Hepatocyte (in vitro differentiated cells): Measurements from ENCODE around the gene SURF2. TPM values are rescaled to one million over a fixed set of nuclear protein-coding genes. Genes with fewer than 3 reads are reported as not detected.

Source experiments
- DNase-seq: peaks from one replicate; pipeline ENCODE4 v3.0.0-alpha.2; 2016; ENCODE audit warnings: low spot score
- H2AFZ ChIP-seq: fragments of 200-600 bp; sonication (generic); 2 replicates; pipeline ENCODE4 v1.6.0; 2016; ENCODE audit warnings: antibody characterized with exemption, mild to moderate bottlenecking
- H3K27ac ChIP-seq: fragments of 200-600 bp; sonication (generic); 2 replicates; pipeline ENCODE4 v1.5.1; 2016; ENCODE audit warnings: mild to moderate bottlenecking
- H3K27me3 ChIP-seq: fragments of 200-600 bp; sonication (generic); 2 replicates; pipeline ENCODE4 v1.6.1; 2016
- H3K36me3 ChIP-seq: fragments of 200-600 bp; sonication (generic); replicated peaks from 2 replicates; pipeline ENCODE4 v1.5.1; 2016; ENCODE audit warnings: low read depth; ENCODE audit not compliant: insufficient read depth
- H3K4me1 ChIP-seq: fragments of 200-600 bp; sonication (generic); 2 replicates; pipeline ENCODE4 v1.5.1; 2016; ENCODE audit warnings: mild to moderate bottlenecking, moderate library complexity; ENCODE audit not compliant: insufficient read depth
- H3K4me2 ChIP-seq: fragments of 200-600 bp; sonication (generic); 2 replicates; pipeline ENCODE4 v1.6.0; 2016
- H3K4me3 ChIP-seq: fragments of 200-600 bp; sonication (generic); 2 replicates; pipeline ENCODE4 v1.5.1; 2016; ENCODE audit warnings: mild to moderate bottlenecking
- H3K79me2 ChIP-seq: fragments of 200-600 bp; sonication (generic); 2 replicates; pipeline ENCODE4 v1.6.0; 2017; ENCODE audit warnings: mild to moderate bottlenecking
- H3K9me2 ChIP-seq: fragments of 200-600 bp; sonication (generic); replicated peaks from 2 replicates; pipeline ENCODE4 v1.6.0; 2017; ENCODE audit warnings: mild to moderate bottlenecking; ENCODE audit not compliant: insufficient read depth
- H3K9me3 ChIP-seq: fragments of 200-600 bp; sonication (generic); 2 replicates; pipeline ENCODE4 v1.5.1; 2016; ENCODE audit warnings: low read depth, mild to moderate bottlenecking
- H4K20me1 ChIP-seq: fragments of 200-600 bp; sonication (generic); 2 replicates; pipeline ENCODE4 v1.6.0; 2016; ENCODE audit warnings: mild to moderate bottlenecking; ENCODE audit not compliant: insufficient read depth, poor library complexity, severe bottlenecking
- CTCF ChIP-seq: fragments of 200-600 bp; sonication (generic); IDR thresholded peaks from 2 replicates; pipeline ENCODE4 v1.5.1; 2016; ENCODE audit warnings: antibody characterized with exemption, mild to moderate bottlenecking; ENCODE audit not compliant: poor library complexity
- EZH2 ChIP-seq: fragments of 200-600 bp; sonication (generic); IDR thresholded peaks from 2 replicates; pipeline ENCODE4 v1.6.1; 2016; ENCODE audit warnings: antibody characterized with exemption, mild to moderate bottlenecking, borderline replicate concordance
- EZH2phosphoT487 ChIP-seq: fragments of 200-600 bp; sonication (generic); IDR thresholded peaks from one replicate; pipeline ENCODE4 v1.6.1; 2018; ENCODE audit warnings: antibody characterized with exemption, mild to moderate bottlenecking, low read depth, moderate library complexity; ENCODE audit not compliant: unreplicated experiment, severe bottlenecking
- WGBS: methylation state at CpG from one replicate; pipeline ENCODE4 v1.1.6; 2016; ENCODE audit warnings: low lambda C conversion rate; ENCODE audit errors: missing lambda C conversion rate; 5-methylcytosine and 5-hydroxymethylcytosine counted together
- polyA plus RNA-seq: library from polyadenylated mRNA; unstranded; fragments of >200 nt; fragmentation: Nextera tagmentation; extraction: Ambion mirVana; gene quantifications from 2 replicates; pipeline ENCODE4 v1.2.1, GENCODE V29; 2016
- total RNA-seq: library from RNA; depleted of rRNA; stranded (reverse); fragments of >200 nt; gene quantifications from 2 replicates; pipeline ENCODE4 v1.2.3, GENCODE V29; 2014

Gene SURF2
- total and polyA plus RNA-seq, 2 experiments from 2014 or later: 13.6 to 22.9 TPM

- TF ChIP-seq EZH2phosphoT487 (no peak), EZH2 (no peak), CTCF (no peak)
- WGBS: 85% methylated on average over 13 of the region's 13 CpGs
- H3K27ac ChIP-seq: no peak overlapping the region
Observed at GRCh38 chr9:133320421-133320881, 35.9 kb upstream of the SURF2 start.

GRCh38 chr9:133321411-133321935, 34.9 kb upstream of the SURF2 start:
- Histone ChIP-seq H3K4me1 (no peaks in the 10 kb centered on the region), H3K36me3 (no peaks in the 10 kb centered on the region), H3K4me3 (no peak overlapping the region), H3K9me2 (no peaks in the 10 kb centered on the region), H3K79me2 (no peaks in the 10 kb centered on the region), H3K4me2 (no peak overlapping the region), H3K27ac (no peak overlapping the region), H4K20me1 (no peaks in the 10 kb centered on the region), H3K27me3 (no peaks in the 10 kb centered on the region), H2AFZ (no peak overlapping the region), H3K9me3 (no peaks in the 10 kb centered on the region)
- no peak for DNase-seq
- WGBS: 91% methylated on average over 13 of the region's 13 CpGs
- TF ChIP-seq EZH2 (no peak), CTCF (no peak), EZH2phosphoT487 (no peak)

More at GRCh38 chr9:133320421-133320881, 35.9 kb upstream of the SURF2 start:
- Histone ChIP-seq H3K36me3 (no peaks in the 10 kb centered on the region), H2AFZ (no peak overlapping the region), H3K9me2 (no peaks in the 10 kb centered on the region), H3K27me3 (no peaks in the 10 kb centered on the region), H4K20me1 (no peaks in the 10 kb centered on the region), H3K79me2 (no peaks in the 10 kb centered on the region), H3K4me3 (no peak overlapping the region), H3K4me2 (no peak overlapping the region), H3K4me1 (no peaks in the 10 kb centered on the region), H3K9me3 (no peaks in the 10 kb centered on the region)
- DNase-seq: no peak

GRCh38 chr9:133322701-133323100, 33.6 kb upstream of the SURF2 start:
- whole genome bisulfite sequencing: 95% methylated on average over 14 of the region's 14 CpGs
- Histone ChIP-seq H3K4me3 (no peak overlapping the region), H3K9me3 (no peaks in the 10 kb centered on the region)

More at GRCh38 chr9:133322701-133323100, 33.6 kb upstream of the SURF2 start:
- Histone ChIP-seq H3K79me2 (no peaks in the 10 kb centered on the region), H3K27me3 (no peaks in the 10 kb centered on the region), H4K20me1 (no peaks in the 10 kb centered on the region), H3K4me1 (no peaks in the 10 kb centered on the region), H3K36me3 (no peaks in the 10 kb centered on the region), H3K27ac (no peak overlapping the region), H3K9me2 (no peaks in the 10 kb centered on the region), H2AFZ (no peak overlapping the region), H3K4me2 (no peak overlapping the region)
- DNase-seq: no peak
- TF ChIP-seq EZH2 (no peak), EZH2phosphoT487 (no peak), CTCF (no peak)
